GM18520 (cell line): ENCODE measurements around the gene PBX1.

Experiments
- ATAC-seq: cut with Tn5 transposase; IDR thresholded peaks from one replicate; pipeline ENCODE4 v1.9.1; 2021; ENCODE audit not compliant: unreplicated experiment

Gene PBX1

DNA sequence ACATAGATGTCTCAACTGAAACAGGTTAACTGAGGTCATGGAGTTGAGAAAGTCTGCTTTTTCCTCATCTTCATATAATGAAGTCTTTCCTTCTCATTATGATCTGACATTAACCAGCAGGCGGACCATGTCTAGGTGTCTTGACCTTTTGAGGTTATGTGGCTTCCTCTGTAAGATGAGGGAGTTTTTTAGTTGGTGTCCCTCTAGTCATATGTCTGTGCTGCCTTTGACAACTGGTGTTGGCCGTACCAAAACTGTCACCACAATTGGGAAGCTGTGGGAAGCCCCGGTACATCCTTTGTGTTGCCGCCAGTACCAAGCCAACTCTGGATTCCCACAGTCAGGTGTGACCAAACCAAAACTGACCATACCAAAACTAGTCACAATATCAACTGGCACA, 105.1 kb downstream of the PBX1 start:
- ATAC-seq, result peak; percentile 71

DNA sequence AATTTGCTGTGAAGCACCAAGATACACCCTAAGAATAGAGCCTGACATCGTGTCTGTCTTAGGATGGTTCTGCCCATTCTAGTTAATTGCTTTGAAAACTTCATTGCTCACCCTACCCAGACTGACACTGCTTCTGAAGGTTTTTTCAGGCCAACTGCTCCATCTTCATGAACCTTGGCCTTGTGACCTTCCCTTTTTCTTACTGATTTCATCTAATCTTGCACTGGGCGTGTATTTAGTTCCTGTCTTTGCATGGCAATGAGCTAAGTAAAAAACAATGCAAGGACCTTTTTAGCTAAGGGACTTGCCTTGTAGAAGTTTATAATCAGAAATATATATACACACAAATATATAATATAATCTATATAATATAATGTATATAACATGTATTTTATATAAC, 108.0 kb downstream of the PBX1 start:
- no peak for ATAC-seq

- no peak for ATAC-seq
Measured at GRCh38 chr1:164667600-164667999, 108.6 kb downstream of the PBX1 start.

- no peak for ATAC-seq
Measured at GRCh38 chr1:164668491-164669400, 109.8 kb downstream of the PBX1 start.

GRCh38 chr1:164670026-164670425, 111.0 kb downstream of the PBX1 start:
- no peak for ATAC-seq

DNA sequence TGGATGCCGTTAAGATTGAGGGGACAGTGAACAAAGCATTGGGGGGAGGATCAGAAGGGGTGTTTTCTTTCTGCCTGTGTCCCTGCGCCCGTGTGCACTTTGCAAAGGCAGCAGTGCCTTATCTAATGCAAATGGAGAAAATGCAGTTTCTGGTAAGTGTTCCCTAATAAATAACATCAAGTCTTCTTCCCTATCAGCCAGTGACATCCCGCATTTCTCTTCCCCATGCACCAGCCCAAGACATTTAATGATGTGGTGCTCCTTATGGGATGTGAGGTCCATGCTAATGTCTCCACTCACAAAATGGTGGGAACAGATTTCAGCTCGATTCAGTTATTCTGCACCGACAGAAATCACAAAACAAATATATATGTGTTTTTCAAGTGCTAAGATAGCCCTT, 111.8 kb downstream of the PBX1 start:
- no peak for ATAC-seq

GRCh38 chr1:164671323-164671965, 112.5 kb downstream of the PBX1 start:
- ATAC-seq, result no peak

GRCh38 chr1:164671966-164672571, 113.1 kb downstream of the PBX1 start:
- ATAC-seq, result no peak

- no peak for ATAC-seq
Measured at GRCh38 chr1:164672588-164672987, 113.6 kb downstream of the PBX1 start.

DNA sequence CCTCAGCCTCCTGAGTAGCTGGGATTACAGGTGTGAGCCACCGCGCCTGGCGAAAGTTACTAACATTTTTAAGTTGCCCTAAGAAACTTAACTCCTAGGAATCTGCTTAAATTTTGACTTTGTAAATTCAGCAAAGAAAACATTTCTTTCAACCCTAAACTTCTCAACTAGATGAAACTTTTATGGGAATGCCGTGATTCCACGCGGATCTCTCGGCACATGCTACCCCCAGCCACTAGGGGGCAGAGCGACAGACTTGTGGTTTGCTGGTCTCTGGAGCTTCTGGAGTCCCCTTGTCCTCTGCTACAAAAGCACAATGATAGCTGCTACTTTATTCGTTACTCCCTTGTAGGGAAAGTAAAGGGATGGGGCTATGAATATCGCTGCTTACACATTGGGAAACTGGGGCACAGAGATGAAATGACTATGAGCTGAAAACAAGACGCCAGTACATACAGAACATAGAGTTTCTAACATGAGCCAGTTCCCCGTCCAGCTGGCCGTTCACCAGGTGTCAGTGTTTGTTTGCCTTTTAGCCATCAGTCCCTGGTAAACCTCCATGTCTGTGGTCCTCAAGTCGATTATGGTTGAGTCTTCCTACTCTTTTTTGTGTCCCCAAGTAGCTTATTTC, 114.7 kb downstream of the PBX1 start:
- no peak for ATAC-seq

DNA sequence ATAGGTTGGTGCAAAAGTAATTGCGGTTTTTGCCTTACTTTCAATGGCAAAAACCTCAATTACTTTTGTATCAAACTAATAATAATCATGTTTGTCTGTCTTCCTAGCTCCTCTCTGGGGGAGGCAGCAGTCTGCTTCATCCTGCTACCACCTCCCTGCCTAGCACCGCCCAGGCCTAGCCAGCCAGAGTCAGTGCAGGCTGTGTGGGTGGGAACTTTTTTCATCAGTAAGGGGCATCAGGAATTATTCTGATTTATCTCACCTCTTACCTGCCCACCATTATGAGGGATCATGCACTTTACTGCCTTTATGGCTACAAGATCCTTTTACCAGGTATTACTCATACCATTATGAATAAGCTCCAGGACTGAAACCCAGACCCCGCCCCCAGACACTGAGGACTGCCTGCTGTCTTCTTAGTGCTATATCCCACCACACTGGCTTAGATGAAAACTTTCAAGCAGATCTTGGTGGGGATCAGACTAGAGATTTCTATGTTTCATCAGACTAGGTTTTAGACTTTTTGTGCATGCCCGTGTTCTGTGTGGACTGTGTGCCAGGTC, 116.4 kb downstream of the PBX1 start:
- no peak for ATAC-seq

GRCh38 chr1:164678136-164678700, 119.2 kb downstream of the PBX1 start:
- ATAC-seq, result no peak

DNA sequence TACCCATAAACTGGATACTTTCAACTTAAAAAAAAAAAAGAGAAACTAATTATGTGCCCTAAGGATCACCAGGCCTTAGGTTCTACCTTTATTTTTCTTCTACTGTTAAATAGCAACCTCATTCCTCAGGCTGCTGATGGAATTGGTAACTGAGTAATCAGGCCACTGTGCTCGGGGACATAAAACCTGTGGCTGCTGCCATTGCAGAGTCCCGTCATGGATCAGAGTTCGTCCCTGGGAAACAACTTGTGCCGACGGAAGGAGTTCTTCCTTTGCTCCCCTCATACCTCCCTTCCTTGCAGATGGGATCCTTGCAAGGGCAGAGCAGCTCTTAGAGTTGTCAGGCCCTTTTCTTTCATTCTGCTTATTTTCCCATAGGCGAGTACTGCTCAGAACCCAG, 123.6 kb downstream of the PBX1 start:
- ATAC-seq, result no peak

GRCh38 chr1:164683235-164683634, 124.3 kb downstream of the PBX1 start:
- ATAC-seq, result no peak

- no peak for ATAC-seq
Measured at GRCh38 chr1:164685266-164686035, 126.5 kb downstream of the PBX1 start.

DNA sequence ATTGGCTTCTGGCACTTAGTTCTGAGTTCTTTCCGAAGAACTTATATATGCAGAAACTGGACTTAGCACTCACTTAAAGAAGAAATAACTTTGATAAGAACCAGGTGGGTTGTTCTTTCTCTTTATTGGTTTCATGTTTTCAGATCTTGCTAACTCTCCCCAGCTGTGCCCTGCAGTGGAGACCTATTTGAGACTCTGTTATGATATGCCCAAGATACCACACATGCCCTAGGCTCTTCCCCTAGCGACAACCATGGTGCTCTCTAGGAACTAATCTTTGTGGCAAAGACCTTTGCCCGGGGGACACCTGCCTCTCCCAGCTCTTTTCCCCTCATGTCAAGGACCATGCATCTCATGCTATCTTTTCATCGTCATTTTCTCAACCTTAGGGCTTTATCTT, 128.8 kb downstream of the PBX1 start:
- no peak for ATAC-seq

- ATAC-seq, result no peak
Measured at GRCh38 chr1:164688791-164689190, 129.8 kb downstream of the PBX1 start.

DNA sequence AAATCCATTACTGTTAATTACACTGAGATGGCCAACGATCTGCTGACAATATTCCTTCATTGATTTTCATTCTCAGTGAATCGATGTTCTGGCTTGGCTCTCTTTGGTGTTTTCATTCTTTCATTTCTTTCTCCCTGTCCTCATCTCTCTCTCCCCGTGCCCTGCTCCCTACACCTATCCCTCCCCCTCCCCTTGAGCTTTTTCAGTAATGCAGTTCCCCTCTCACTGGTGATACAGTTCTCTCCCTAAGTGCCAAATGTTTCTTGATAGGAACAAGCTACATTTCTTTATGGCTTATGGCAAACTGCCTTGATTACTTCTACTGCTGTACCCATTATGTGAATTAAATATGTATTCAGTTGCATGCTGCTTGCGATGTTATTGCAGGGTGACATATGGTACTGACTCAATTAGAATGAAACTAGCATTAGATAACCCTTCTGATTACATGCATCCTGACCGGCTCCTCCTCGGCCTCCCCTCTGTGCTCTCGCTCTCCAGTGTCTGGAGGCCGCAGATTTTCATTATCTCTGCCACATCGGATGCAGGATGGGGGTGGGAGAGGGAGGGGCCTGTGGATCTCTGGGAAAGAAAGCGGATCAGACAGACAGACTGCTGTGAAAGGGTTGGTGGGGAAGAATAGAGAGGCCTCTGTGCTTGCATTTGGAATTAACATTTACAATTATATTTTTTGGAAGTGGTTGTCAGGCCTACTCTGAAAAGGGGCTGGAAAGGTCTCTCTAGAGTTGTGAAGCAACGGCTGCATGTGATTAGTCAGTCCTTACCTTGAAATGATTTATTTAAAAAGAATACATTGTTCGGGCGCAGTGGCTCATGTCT, 130.9 kb downstream of the PBX1 start:
- ATAC-seq, result no peak

- ATAC-seq, result no peak
Measured at GRCh38 chr1:164692420-164692819, 133.4 kb downstream of the PBX1 start.
